ENCODE results near the gene ANKRD62.

The ANKRD62 gene

GRCh38 chr18:12088731-12089375 lies 4.8 kb upstream of the ANKRD62 start:
- TF ChIP-seq CTCF (IDR thresholded peaks at IDR 0.05; ENCODE audit: low read depth, low read length), result no peak
- H3K4me3 ChIP-seq (ENCODE audit: low read depth, low read length), result no peak overlapping the region

GRCh38 chr18:12091538-12092141 lies 2.0 kb upstream of the ANKRD62 start:
- H3K4me3 ChIP-seq (ENCODE audit: low read depth, low read length), result no peak overlapping the region
- TF ChIP-seq CTCF (IDR thresholded peaks at IDR 0.05; ENCODE audit: low read depth, low read length), result no peak

- no peak overlapping the region for H3K4me3 ChIP-seq (ENCODE audit: low read depth, low read length)
- no peak for TF ChIP-seq CTCF (IDR thresholded peaks at IDR 0.05; ENCODE audit: low read depth, low read length)
These were observed 1.0 kb upstream of the ANKRD62 start for GRCh38 chr18:12092398-12093229.

GRCh38 chr18:12098374-12098773 lies 4.7 kb downstream of the ANKRD62 start:
- H3K4me3 ChIP-seq (ENCODE audit: low read depth, low read length), result no peak overlapping the region
- no peak for TF ChIP-seq CTCF (IDR thresholded peaks at IDR 0.05; ENCODE audit: low read depth, low read length)

GRCh38 chr18:12099160-12099559 lies 5.5 kb downstream of the ANKRD62 start:
- TF ChIP-seq CTCF (IDR thresholded peaks at IDR 0.05; ENCODE audit: low read depth, low read length), result no peak
- H3K4me3 ChIP-seq (ENCODE audit: low read depth, low read length), result no peak overlapping the region

GRCh38 chr18:12101266-12101665 lies 7.6 kb downstream of the ANKRD62 start:
- TF ChIP-seq CTCF (IDR thresholded peaks at IDR 0.05; ENCODE audit: low read depth, low read length), result no peak
- no peak overlapping the region for H3K4me3 ChIP-seq (ENCODE audit: low read depth, low read length)
